Hepatocyte (in vitro differentiated cells): ENCODE data around the gene CGGBP1.

ENCODE experiments used
- EZH2 ChIP-seq: fragments of 200-600 bp; sonication (generic); IDR thresholded peaks from 2 replicates; pipeline ENCODE4 v1.6.1; 2016; ENCODE audit warnings: antibody characterized with exemption, mild to moderate bottlenecking, borderline replicate concordance
- TF ChIP-seq, protein P1 (sequence below): fragments of 200-600 bp; sonication (generic); IDR thresholded peaks from 2 replicates; pipeline ENCODE4 v1.5.1; 2016; ENCODE audit warnings: antibody characterized with exemption, mild to moderate bottlenecking; ENCODE audit not compliant: poor library complexity

DNA sequence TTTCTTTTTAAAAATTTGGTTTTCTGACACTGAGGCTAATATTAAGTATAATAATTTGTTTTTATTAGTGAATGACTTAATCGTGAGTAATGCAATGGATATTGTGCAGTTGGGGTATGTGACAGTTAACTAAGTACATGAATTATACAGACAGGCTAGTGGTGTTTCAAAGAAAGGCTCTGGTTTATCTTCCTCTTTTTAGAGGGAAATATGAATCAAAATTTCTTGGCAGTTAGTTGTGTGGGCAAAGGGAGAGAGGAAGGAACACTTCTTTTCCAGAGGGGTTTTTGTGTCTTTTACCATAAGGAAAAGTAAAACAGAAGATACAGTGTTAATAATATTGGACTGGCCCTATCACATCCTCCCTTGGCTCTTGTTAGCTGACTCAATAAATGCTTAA is 2.9 kb upstream of the CGGBP1 start:
- no peak for TF ChIP-seq EZH2
- TF ChIP-seq, protein P1, sequence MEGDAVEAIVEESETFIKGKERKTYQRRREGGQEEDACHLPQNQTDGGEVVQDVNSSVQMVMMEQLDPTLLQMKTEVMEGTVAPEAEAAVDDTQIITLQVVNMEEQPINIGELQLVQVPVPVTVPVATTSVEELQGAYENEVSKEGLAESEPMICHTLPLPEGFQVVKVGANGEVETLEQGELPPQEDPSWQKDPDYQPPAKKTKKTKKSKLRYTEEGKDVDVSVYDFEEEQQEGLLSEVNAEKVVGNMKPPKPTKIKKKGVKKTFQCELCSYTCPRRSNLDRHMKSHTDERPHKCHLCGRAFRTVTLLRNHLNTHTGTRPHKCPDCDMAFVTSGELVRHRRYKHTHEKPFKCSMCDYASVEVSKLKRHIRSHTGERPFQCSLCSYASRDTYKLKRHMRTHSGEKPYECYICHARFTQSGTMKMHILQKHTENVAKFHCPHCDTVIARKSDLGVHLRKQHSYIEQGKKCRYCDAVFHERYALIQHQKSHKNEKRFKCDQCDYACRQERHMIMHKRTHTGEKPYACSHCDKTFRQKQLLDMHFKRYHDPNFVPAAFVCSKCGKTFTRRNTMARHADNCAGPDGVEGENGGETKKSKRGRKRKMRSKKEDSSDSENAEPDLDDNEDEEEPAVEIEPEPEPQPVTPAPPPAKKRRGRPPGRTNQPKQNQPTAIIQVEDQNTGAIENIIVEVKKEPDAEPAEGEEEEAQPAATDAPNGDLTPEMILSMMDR: no peak
